Upper lobe of right lung (tissue), 1 donor: ENCODE measurements around the gene CRYGB. TPM values are rescaled to one million over a fixed set of nuclear protein-coding genes. Genes with fewer than 3 reads are reported as not detected.
"Not testable (repeated sequence)": the region's sequence is repeated elsewhere in the genome, so short reads cannot be mapped to it uniquely, and the experiment has no call there.

Experiments used
- ATAC-seq: fragments of 200-7000 bp; cut with Tn5 transposase; one replicate; pipeline ENCODE4 v1.9.1; 2020; ENCODE audit warnings: mild to moderate bottlenecking, moderate library complexity
- DNase-seq: peaks from one replicate; pipeline ENCODE4 v3.0.0-alpha.2; 2020
- H3K27ac ChIP-seq: fragments of 200-600 bp; one replicate; pipeline ENCODE4 v1.8.0; 2022
- H3K27me3 ChIP-seq: fragments of 200-600 bp; one replicate; pipeline ENCODE4 v1.8.0; 2022; ENCODE audit warnings: mild to moderate bottlenecking
- H3K36me3 ChIP-seq: fragments of 200-600 bp; one replicate; pipeline ENCODE4 v1.8.0; 2022
- H3K4me1 ChIP-seq: fragments of 200-600 bp; one replicate; pipeline ENCODE4 v1.8.0; 2022
- H3K4me3 ChIP-seq: fragments of 200-600 bp; one replicate; pipeline ENCODE4 v1.8.0; 2022; ENCODE audit warnings: mild to moderate bottlenecking
- H3K9me3 ChIP-seq: fragments of 200-600 bp; one replicate; pipeline ENCODE4 v1.8.0; 2022
- CTCF ChIP-seq: fragments of 200-600 bp; IDR thresholded peaks from one replicate; pipeline ENCODE4 v1.8.0; 2022; ENCODE audit warnings: antibody characterized with exemption
- intact Hi-C: fragments of 100-400 bp; cut with DNase I; formaldehyde crosslinking; loops from one replicate; pipeline ENCODE4 v1.11.0; 2022
- total RNA-seq: library from RNA; stranded (reverse); fragmentation: NEBNext Ultra II Directional; extraction: Animal tissue kit (Norgen Biotek cat#: 25700); gene quantifications from one replicate; pipeline ENCODE4 v1.2.1, GENCODE V29; 2021
- donor health status: DM: no; HTN: yes; CAD: no; lungs with severe emphysema.

CRYGB gene
- total RNA-seq, 1 donor from 2014 or later, result not detected

DNA sequence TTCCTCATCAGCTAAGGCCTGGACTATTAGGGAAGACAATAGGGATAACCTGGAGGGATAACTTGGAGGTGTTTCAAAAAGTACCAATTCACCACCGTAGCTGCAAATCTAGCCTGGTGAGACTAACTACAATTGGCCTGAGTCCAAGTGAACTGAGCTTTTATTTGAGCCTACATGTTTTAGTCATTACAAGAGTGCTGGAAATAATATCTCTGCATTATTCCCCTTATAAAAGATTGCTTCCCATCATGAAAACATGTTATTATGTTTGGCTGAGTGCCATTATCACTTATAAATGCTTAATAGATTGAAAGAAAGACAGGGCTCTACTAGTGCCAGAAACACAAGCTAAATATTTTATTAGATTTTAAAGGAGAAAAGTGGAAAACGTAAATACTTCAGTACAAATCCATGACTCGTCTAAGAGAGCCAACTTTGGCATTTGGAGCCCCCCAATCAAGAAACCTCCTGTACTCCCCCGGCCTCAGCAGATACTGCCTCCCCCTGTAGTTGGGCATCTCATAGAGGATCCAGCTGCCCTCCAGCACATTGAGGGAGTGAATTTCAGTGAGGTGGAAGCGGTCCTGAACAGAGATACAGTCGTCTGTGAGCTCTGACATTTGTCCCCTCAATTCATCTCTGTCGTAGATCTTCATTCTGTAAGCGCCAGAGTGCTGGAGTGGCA, 3.6 kb downstream of the CRYGB start:
- Histone ChIP-seq H3K4me3 (no peak overlapping the region), H3K27ac (no peak overlapping the region), H3K27me3 (no peaks in the 10 kb centered on the region), H3K36me3 (no peaks in the 10 kb centered on the region), H3K4me1 (no peaks in the 10 kb centered on the region), H3K9me3 (no peaks in the 10 kb centered on the region)
- intact Hi-C loops, result no loop called here
- DNase-seq, result no peak
- no peak for ATAC-seq
- TF ChIP-seq CTCF, result no peak

DNA sequence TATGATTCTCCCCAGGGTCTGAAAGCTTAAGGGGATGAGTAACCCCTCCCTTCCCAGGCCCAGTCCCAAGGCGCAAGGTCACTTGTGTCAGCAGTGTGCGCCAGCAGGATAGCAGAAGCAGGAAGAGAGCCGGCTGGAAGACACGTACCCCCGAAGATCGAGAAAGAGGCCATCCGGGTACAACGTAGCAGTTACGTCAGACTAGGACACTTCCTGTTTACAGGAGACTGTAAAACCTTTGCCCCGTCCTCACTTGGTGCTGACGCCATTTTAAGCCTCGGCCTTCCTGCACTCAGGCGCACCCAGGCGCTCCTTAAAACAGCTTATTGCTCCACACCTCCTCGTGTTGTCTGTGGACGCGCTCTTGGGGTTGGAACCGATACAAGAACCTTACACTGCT, 6.5 kb downstream of the CRYGB start:
- ATAC-seq, result no peak
- no peaks in the 10 kb centered on the region for H3K9me3 ChIP-seq

DNA sequence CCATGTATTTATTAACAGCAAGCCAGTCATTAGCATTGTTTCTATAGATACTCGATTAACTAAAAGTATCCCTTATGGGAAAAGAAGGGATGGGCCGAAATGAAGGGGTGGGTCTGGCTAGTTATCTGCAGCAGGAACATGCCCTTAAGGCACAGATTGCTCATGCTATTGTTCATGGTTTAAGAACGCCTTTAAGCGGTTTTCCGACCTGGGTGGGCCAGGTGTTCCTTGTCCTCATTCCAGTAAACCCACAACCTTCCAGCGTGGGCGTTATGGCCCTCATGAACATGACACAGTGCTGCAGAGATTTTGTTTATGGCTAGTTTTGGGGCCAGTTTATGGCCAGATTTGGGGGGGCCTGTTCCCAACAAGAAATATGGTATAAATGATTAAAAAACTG, 7.6 kb downstream of the CRYGB start:
- H3K27me3 ChIP-seq, intact Hi-C loops, H3K4me3 ChIP-seq, H3K36me3 ChIP-seq, H3K9me3 ChIP-seq, H3K27ac ChIP-seq, DNase-seq, ATAC-seq, H3K4me1 ChIP-seq: not testable (repeated sequence)

More for the DNA sequence above, 6.5 kb downstream of the CRYGB start:
- Histone ChIP-seq H3K36me3 (no peaks in the 10 kb centered on the region), H3K27ac (no peak overlapping the region), H3K27me3 (no peaks in the 10 kb centered on the region), H3K4me1 (no peaks in the 10 kb centered on the region), H3K4me3 (no peak overlapping the region)
- no peak for TF ChIP-seq CTCF
- DNase-seq, result no peak
- intact Hi-C loops, result no loop called here

GRCh38 chr2:208136716-208137094, 9.3 kb downstream of the CRYGB start:
- Histone ChIP-seq H3K27me3 (no peaks in the 10 kb centered on the region), H3K4me3 (no peak overlapping the region), H3K36me3 (no peaks in the 10 kb centered on the region), H3K9me3 (no peaks in the 10 kb centered on the region), H3K27ac (no peak overlapping the region), H3K4me1 (no peaks in the 10 kb centered on the region)
- no peak for DNase-seq
- ATAC-seq, result no peak
- no peak for TF ChIP-seq CTCF
- intact Hi-C loops, result no loop called here

DNA sequence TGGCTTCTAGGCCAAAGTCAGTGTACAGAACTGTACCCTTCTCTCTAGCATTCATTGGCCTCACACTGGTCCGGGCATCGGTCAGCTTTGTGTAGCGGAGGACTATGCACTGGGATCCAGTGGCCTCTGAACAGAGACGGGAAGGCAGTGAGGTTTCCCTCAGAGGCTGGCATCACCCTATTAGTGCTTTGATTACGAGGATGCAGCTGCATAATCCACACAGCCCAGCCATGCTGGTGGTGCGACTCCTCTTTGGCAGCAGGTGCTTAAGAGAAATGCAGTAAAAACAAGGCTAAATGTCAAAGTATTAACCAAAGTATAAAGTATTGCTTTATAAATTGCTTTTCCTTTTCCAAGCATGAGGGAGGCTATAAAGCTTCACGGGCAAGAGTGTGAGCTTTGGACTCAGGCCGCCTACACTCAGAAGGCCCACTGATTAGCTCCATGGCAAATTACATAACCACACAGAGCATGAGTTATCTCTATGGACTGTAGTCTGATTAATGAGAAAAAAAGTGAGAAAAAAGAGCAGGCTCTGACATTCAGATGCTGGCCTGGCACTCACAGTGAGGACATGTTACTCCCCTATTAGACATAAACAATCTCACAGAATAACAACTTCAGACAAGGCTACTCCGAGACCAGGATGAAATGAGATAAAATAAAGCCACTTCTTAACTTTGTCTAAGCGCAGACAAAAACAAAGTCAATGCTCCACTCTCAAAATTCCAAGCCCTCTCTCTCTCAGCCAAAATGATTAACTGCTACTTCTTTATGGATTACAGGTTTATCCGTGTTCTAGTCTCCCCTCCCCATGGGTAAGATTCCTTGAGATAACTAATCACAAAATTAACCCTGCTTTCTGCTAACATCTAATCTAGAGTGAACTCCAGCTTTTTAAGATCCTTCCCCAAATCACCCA, 9.9 kb downstream of the CRYGB start:
- no peaks in the 10 kb centered on the region for H3K27me3 ChIP-seq
- TF ChIP-seq CTCF, result no peak
- intact Hi-C loops, result no loop called here
- H3K4me1 ChIP-seq, result no peaks in the 10 kb centered on the region
- peak; percentile 13 for ATAC-seq
- no peaks in the 10 kb centered on the region for H3K36me3 ChIP-seq
- H3K4me3 ChIP-seq, result no peak overlapping the region
- no peak overlapping the region for H3K27ac ChIP-seq
- DNase-seq, result no peak
- no peaks in the 10 kb centered on the region for H3K9me3 ChIP-seq

DNA sequence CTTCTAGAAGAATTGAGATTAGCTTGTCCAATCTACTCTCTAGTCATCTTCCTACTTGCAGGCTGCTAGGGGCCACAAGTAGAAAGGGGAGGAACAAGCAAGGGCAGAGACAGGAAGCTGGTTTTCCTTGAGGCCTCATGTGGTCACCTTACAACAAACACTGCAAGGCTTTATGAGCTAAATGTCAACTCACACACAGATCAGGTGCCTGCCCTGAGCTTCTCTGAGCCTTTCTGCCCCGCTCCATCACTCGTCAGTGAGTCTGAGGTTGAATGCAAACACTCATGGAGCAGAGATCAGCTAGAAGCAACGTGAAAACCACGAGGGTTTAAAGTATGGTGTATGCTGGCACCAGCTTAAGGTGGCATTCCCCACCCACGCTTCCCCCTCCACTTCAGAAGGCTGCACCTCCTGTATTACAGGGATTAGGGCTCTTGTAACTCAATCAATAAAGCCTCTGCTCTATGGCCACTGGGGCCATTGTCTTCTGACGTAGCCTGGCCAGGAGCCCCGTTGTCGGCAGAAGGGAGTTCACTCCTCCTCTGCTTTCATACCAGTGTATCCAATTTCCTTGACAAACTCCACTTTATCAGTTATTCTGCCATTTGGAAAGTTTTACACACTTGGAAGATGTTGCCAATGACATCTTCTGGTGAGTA, 10.9 kb downstream of the CRYGB start:
- no peak for TF ChIP-seq CTCF
- H3K27ac ChIP-seq, result no peak overlapping the region
- no peaks in the 10 kb centered on the region for H3K27me3 ChIP-seq
- H3K4me1 ChIP-seq, result no peaks in the 10 kb centered on the region
- no peak for DNase-seq
- H3K36me3 ChIP-seq, result no peaks in the 10 kb centered on the region
- no peak overlapping the region for H3K4me3 ChIP-seq
- ATAC-seq, result peak; percentile 22
- intact Hi-C loops, result no loop called here
- H3K9me3 ChIP-seq, result no peaks in the 10 kb centered on the region
